K562 (cell line): ENCODE results near the gene ABCB10. TPM values are rescaled to one million over a fixed set of nuclear protein-coding genes. Genes with fewer than 3 reads are reported as not detected.

Source experiments
- ATF6 ChIP-seq: sonication (generic); formaldehyde crosslinking; IDR thresholded peaks from 2 replicates; pipeline ENCODE4 v1.4.0; 2020; ENCODE audit warnings: mild to moderate bottlenecking, missing genetic modification reagents
- E4F1 ChIP-seq: fragments of 250-450 bp; sonication (Bioruptor Pico); IDR thresholded peaks from 2 replicates; pipeline ENCODE4 v1.5.0; 2021; ENCODE audit warnings: mild to moderate bottlenecking, borderline replicate concordance
- EHMT2 ChIP-seq: fragments of 450-650 bp; IDR thresholded peaks from 2 replicates; pipeline ENCODE4 v1.6.1; 2018; ENCODE audit warnings: antibody characterized with exemption
- GTF2A2 ChIP-seq: IDR thresholded peaks from 2 replicates; pipeline ENCODE4 v1.6.1; 2016; ENCODE audit warnings: mild to moderate bottlenecking, missing genetic modification characterization, missing compliant biosample characterization
- HSF4 ChIP-seq: fragments of 250-450 bp; sonication (Bioruptor Pico); IDR thresholded peaks from 2 replicates; pipeline ENCODE4 v2.1.2; 2022; ENCODE audit warnings: mild to moderate bottlenecking, moderate library complexity, borderline replicate concordance
- JUND ChIP-seq, 2 experiments: IDR thresholded peaks; 2 replicates in 1 of 2; 3 replicates in 1 of 2; pipeline ENCODE4 v1.6.1; 2011; ENCODE audit warnings: borderline replicate concordance in 2 of 2, low read depth in 2 of 2, low read length in 2 of 2, improper control_type of control experiment in 1 of 2, missing biosample characterization in 1 of 2, missing genetic modification characterization in 1 of 2, missing genetic modification reagents in 1 of 2
- KLF13 ChIP-seq: fragments of 450-650 bp; IDR thresholded peaks from 2 replicates; pipeline ENCODE4 v1.6.1; 2016; ENCODE audit warnings: missing genetic modification characterization, low read depth, mild to moderate bottlenecking, missing compliant biosample characterization, moderate library complexity, borderline replicate concordance
- MAFK ChIP-seq: IDR thresholded peaks from 2 replicates; pipeline ENCODE4 v1.6.1; 2011; ENCODE audit warnings: low read length, improper control_type of control experiment
- NFE2L1 ChIP-seq: fragments of 450-650 bp; IDR thresholded peaks from 2 replicates; pipeline ENCODE4 v1.6.1; 2016; ENCODE audit warnings: missing genetic modification characterization, low read depth, mild to moderate bottlenecking, missing compliant biosample characterization, moderate library complexity, borderline replicate concordance
- NFIC ChIP-seq: fragments of 450-650 bp; IDR thresholded peaks from 2 replicates; pipeline ENCODE4 v1.6.1; 2017; ENCODE audit warnings: mild to moderate bottlenecking, inconsistent platforms
- SRSF9 ChIP-seq: fragments of 200-400 bp; formaldehyde crosslinking; IDR thresholded peaks from 2 replicates; pipeline ENCODE4 v1.6.1; 2017; ENCODE audit warnings: low read depth, low read length, borderline replicate concordance
- TCF7 ChIP-seq: sonication (generic); IDR thresholded peaks from 2 replicates; pipeline ENCODE4 v1.6.1; 2016; ENCODE audit warnings: antibody characterized with exemption, borderline replicate concordance
- USF2 ChIP-seq: sonication (generic); formaldehyde crosslinking; IDR thresholded peaks from 2 replicates; pipeline ENCODE4 v1.5.0; 2020; ENCODE audit warnings: missing genetic modification reagents
- ZBTB12 ChIP-seq: fragments of 250-450 bp; sonication (Bioruptor Pico); IDR thresholded peaks from 2 replicates; pipeline ENCODE4 v1.4.0; 2020
- ZBTB8A ChIP-seq: fragments of 450-650 bp; IDR thresholded peaks from 2 replicates; pipeline ENCODE4 v1.6.1; 2018; ENCODE audit warnings: mild to moderate bottlenecking, moderate library complexity; ENCODE audit not compliant: partially characterized antibody
- ZC3H4 ChIP-seq: sonication (generic); formaldehyde crosslinking; IDR thresholded peaks from 2 replicates; pipeline ENCODE4 v1.9.0; 2021; ENCODE audit warnings: missing genetic modification reagents, borderline replicate concordance
- ZNF444 ChIP-seq: fragments of 250-450 bp; sonication (Bioruptor Pico); IDR thresholded peaks from 2 replicates; pipeline ENCODE4 v1.4.0; 2020; ENCODE audit warnings: mild to moderate bottlenecking, moderate library complexity
- ZNF707 ChIP-seq: fragments of 250-450 bp; sonication (Bioruptor Pico); conservative IDR thresholded peaks from 2 replicates; pipeline ENCODE4 v1.8.0; 2022; ENCODE audit warnings: inconsistent platforms, mild to moderate bottlenecking, moderate library complexity
- ZNF717 ChIP-seq: fragments of 250-450 bp; sonication (Bioruptor Pico); IDR thresholded peaks from 2 replicates; pipeline ENCODE4 v1.5.0; 2021
- ZSCAN32 ChIP-seq: fragments of 450-650 bp; formaldehyde crosslinking; IDR thresholded peaks from 2 replicates; pipeline ENCODE4 v1.4.0; 2020; ENCODE audit warnings: mild to moderate bottlenecking, moderate library complexity
- polyA plus RNA-seq, 8 experiments: library from polyadenylated mRNA; depleted of rRNA in 4 of 8; stranded (reverse) in 5 of 8; unstranded in 3 of 8; fragments of >200 nt; fragmentation: Nextera tagmentation in 2 of 8; fragmentation: Illumina TruSeq in 1 of 8; extraction: Ambion mirVana in 2 of 8; extraction: Trizol in 1 of 8; gene quantifications; 2 replicates each; pipeline versions ENCODE4 v1.2.1 to v1.2.3, GENCODE V29; 2011 to 2014; ENCODE audit warnings: inconsistent platforms in 1 of 8, missing spikeins in 1 of 8
- total RNA-seq, 7 experiments: library from RNA; depleted of rRNA in 6 of 7; stranded (reverse); fragments of >200 nt in 6 of 7; fragmentation: Illumina TruSeq in 2 of 7; extraction: Trizol in 2 of 7; gene quantifications; 2 replicates each; pipeline versions ENCODE4 v1.2.1 to v1.2.3, GENCODE V29; 2011 to 2021; ENCODE audit warnings: low replicate concordance in 1 of 7

ABCB10 gene
- total and polyA plus RNA-seq, 9 of the 15 experiments (the other 6 are each of a cell fraction or from before 2014, with no cell fraction given), result 12.4 to 54.8 (median 36.4) TPM

GRCh38 chr1:229507951-229508822, 50.3 kb downstream of the ABCB10 start, which contains the start of gene NUP133 (continued):
- TF ChIP-seq MAFK (peak; percentile 11), NFE2L1 (tag) (no peak), NFIC (no peak), ZNF707 (no peak), ATF6 (CRISPR knock-in tag) (peak; percentile 26; the same call in 1 of the 2 replicates), ZNF717 (no peak), USF2 (CRISPR knock-in tag) (no peak), ZC3H4 (CRISPR knock-in tag) (no peak), ZBTB8A (no peak), GTF2A2 (no peak), JUND (IDR thresholded peaks at IDR 0.05; ENCODE audit: borderline replicate concordance, low read depth, low read length) (peak; percentile 70), JUND (tag; IDR thresholded peaks at IDR 0.05; ENCODE audit: borderline replicate concordance, low read depth, low read length) (no peak; the same call in 1 of the 3 replicates), TCF7 (peak; percentile 90; the same call in 1 of the 2 replicates), HSF4 (CRISPR knock-in tag) (no peak), EHMT2 (no peak; the same call in 1 of the 2 replicates), ZNF444 (CRISPR knock-in tag) (no peak), ZBTB12 (CRISPR knock-in tag) (peak; percentile 98), ZSCAN32 (no peak), KLF13 (peak; percentile 52; the same call in 1 of the 2 replicates), E4F1 (CRISPR knock-in tag) (no peak; the same call in 1 of the 2 replicates), SRSF9 (no peak)
